Measurements from ENCODE around the gene UFSP1. TPM values are rescaled to one million over a fixed set of nuclear protein-coding genes. Genes with fewer than 3 reads are reported as not detected.

UFSP1 gene
- total RNA-seq, 3 donors from 2014 or later (not counting 1 experiment from before 2014, with no cell fraction given) = 1.0 to 1.9 (median 1.3) TPM

DNA sequence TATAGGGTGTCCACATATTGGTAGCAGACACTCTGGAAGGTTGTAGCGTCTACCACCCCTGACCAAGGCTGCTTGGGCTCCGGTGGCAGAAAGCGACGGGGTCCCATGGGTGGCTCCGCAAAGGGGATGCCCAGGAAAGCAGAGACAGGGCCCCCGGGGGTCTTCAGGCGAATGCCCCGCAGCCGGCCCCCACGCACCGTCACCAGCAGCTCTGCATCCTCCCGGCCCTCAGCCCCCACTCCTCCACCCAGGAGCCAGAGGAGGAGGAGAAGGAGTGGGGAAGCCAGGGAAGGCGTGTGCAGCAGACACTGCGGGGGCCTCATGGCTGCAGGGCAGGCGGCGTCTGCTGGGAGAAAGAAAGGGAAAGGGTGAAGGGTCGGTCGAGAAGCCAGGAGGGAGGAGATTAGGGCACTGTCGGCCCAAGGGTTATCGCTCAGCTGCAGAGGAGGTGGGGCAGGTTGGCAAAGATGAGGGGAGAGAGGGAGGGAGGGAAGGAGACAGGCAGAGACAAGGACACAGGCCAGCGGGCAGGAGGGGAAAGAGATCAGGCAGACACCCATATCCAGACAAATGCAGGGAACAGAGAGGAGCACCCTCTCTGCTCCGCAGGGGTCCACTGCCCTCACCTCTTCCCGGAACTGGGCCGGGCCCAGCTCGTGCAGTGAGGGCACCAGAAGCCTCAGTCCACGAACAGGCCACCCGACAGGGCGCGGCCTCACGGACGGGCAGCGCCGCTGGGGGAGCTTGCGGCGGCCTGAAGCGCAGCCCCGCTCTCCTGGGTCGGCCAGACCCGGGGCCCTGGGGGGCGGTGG lies 4.6 kb upstream of the UFSP1 start:
- H3K4me3 ChIP-seq (ENCODE audit: low read length) = no peak overlapping the region
- no peaks in the 10 kb centered on the region for H3K36me3 ChIP-seq (ENCODE audit: control insufficient read depth, insufficient read depth, low read length)
- intact Hi-C loops (cut with micrococcal nuclease) = no loop called here
- WGBS (ENCODE audit: insufficient coverage) = 51% methylated on average over 36 of the region's 40 CpGs
- peaks cover 18 to 26% of the 10 kb centered on the region in 2 donors for H3K4me1 Mint-ChIP-seq
- H3K27ac ChIP-seq (ENCODE audit: low read length) = no peak overlapping the region
- TF ChIP-seq CTCF (IDR thresholded peaks at IDR 0.05) = no peak
- H3K9me3 Mint-ChIP-seq = no peaks in the 10 kb centered on the region
- peaks cover 32 to 50% of the 10 kb centered on the region in 2 donors for H3K27me3 Mint-ChIP-seq (ENCODE audit: low read depth in 2 of 2)
- DNase-seq (no peak), ATAC-seq (no peak)
- peaks cover 28% of the 10 kb centered on the region for H3K27me3 ChIP-seq (ENCODE audit: control insufficient read depth, insufficient read depth, low read length)
- H3K27ac Mint-ChIP-seq = peak overlapping the region in 1 of 2 donors; percentile 42
- no peaks in the 10 kb centered on the region for H3K36me3 Mint-ChIP-seq
- no peaks in the 10 kb centered on the region for H3K9me3 ChIP-seq (ENCODE audit: control insufficient read depth, insufficient read depth, low read length)
- H3K4me3 Mint-ChIP-seq = peak overlapping the region; percentile 7
- H3K4me1 ChIP-seq (ENCODE audit: control insufficient read depth, insufficient read depth, low read length) = peaks cover 39% of the 10 kb centered on the region

GRCh38 chr7:100893318-100893895 lies 3.9 kb upstream of the UFSP1 start:
- H3K27ac Mint-ChIP-seq = no peak overlapping the region
- H3K4me1 Mint-ChIP-seq = peaks cover 18 to 30% of the 10 kb centered on the region in 2 donors
- H3K9me3 Mint-ChIP-seq = no peaks in the 10 kb centered on the region
- H3K27ac ChIP-seq (ENCODE audit: low read length) = no peak overlapping the region
- H3K4me1 ChIP-seq (ENCODE audit: control insufficient read depth, insufficient read depth, low read length) = peaks cover 46% of the 10 kb centered on the region
- H3K36me3 Mint-ChIP-seq = no peaks in the 10 kb centered on the region
- no peak for TF ChIP-seq CTCF (IDR thresholded peaks at IDR 0.05)
- intact Hi-C loops (cut with micrococcal nuclease) = no loop called here
- no peaks in the 10 kb centered on the region for H3K36me3 ChIP-seq (ENCODE audit: control insufficient read depth, insufficient read depth, low read length)
- 94% methylated on average over 32 of the region's 32 CpGs for WGBS (ENCODE audit: insufficient coverage)
- ATAC-seq (no peak), DNase-seq (no peak)
- H3K27me3 Mint-ChIP-seq (ENCODE audit: low read depth in 2 of 2) = peaks cover 31 to 49% of the 10 kb centered on the region in 2 donors
- H3K4me3 ChIP-seq (ENCODE audit: low read length) = no peak overlapping the region
- peaks cover 28% of the 10 kb centered on the region for H3K27me3 ChIP-seq (ENCODE audit: control insufficient read depth, insufficient read depth, low read length)
- H3K9me3 ChIP-seq (ENCODE audit: control insufficient read depth, insufficient read depth, low read length) = no peaks in the 10 kb centered on the region
- no peak overlapping the region for H3K4me3 Mint-ChIP-seq

DNA sequence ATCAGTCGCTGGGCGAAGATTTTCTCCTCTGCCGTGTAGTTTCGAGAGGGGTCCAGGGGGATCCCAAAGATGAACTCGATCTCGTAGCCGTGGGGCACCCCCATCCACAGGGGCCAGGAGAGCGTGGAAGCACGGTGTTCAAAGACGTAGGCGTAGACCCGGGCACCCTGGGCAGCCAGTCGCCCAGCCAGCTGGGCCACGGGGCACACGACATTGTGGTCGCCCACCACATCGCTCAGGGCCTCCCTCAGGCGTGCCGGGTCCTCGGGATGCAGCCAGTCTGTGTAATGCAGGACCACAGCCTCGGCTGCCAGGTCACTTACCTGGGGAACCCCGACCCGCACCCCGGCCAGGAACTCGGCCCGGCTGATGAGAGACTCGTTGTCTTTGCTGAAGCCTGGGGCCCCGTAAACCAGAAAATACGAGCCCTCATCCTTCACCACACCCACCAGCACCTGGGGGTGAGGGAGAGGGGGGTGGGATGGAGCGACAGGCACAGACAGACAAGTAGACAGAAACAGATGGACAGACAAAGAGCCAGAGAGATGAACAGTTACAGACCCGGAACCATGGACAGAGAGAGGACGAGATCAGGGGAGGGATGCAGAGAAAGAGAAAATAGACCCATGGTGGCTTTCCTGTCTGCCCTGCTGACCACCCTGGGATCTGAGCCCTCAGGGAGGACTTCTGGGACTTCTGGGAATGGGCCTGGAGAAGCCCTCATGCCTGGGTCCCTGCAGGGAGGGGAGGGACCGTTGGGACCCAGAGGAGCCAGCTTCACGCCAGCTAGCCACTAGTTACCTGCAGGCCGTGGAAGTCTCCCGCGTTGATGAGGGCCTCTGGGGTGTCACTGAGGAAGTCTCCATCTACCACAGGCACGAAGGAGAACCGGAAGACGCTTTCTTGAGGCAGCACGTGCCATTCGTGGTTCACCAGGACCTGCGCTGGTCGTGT lies 3.1 kb upstream of the UFSP1 start:
- Mint-ChIP-seq H3K4me1 (peaks cover 18 to 37% of the 10 kb centered on the region in 2 donors), H3K27ac (no peak overlapping the region), H3K9me3 (no peaks in the 10 kb centered on the region), H3K4me3 (peak overlapping the region; percentile 59), H3K27me3 (ENCODE audit: low read depth in 2 of 2) (peaks cover 23 to 41% of the 10 kb centered on the region in 2 donors), H3K36me3 (no peaks in the 10 kb centered on the region)
- WGBS (ENCODE audit: insufficient coverage) = 87% methylated on average over 42 of the region's 44 CpGs
- DNase-seq (no peak), ATAC-seq (no peak)
- H3K9me3 ChIP-seq (ENCODE audit: control insufficient read depth, insufficient read depth, low read length) = no peaks in the 10 kb centered on the region
- H3K27me3 ChIP-seq (ENCODE audit: control insufficient read depth, insufficient read depth, low read length) = peaks cover 24% of the 10 kb centered on the region
- H3K4me1 ChIP-seq (ENCODE audit: control insufficient read depth, insufficient read depth, low read length) = peaks cover 54% of the 10 kb centered on the region
- H3K4me3 ChIP-seq (ENCODE audit: low read length) = no peak overlapping the region
- H3K27ac ChIP-seq (ENCODE audit: low read length) = no peak overlapping the region
- H3K36me3 ChIP-seq (ENCODE audit: control insufficient read depth, insufficient read depth, low read length) = peaks cover 6% of the 10 kb centered on the region
- TF ChIP-seq CTCF (IDR thresholded peaks at IDR 0.05) = no peak
- intact Hi-C loops (cut with micrococcal nuclease) = no loop called here
